ENCODE results near the gene DUSP16.

DUSP16 gene

GRCh38 chr12:12442548-12443071 is 120.1 kb downstream of the DUSP16 start:
- no peak for DNase-seq (ENCODE audit: extremely low read depth, low read depth)
- no peak for TF ChIP-seq CTCF (IDR thresholded peaks at IDR 0.05; ENCODE audit: low read depth, low read length)

- no peak for TF ChIP-seq CTCF (IDR thresholded peaks at IDR 0.05; ENCODE audit: low read depth, low read length)
- no peak for DNase-seq (ENCODE audit: extremely low read depth, low read depth)
These were observed 120.7 kb downstream of the DUSP16 start for GRCh38 chr12:12441843-12442461.

GRCh38 chr12:12441429-12441807 is 121.2 kb downstream of the DUSP16 start:
- DNase-seq (ENCODE audit: extremely low read depth, low read depth) = no peak
- no peak for TF ChIP-seq CTCF (IDR thresholded peaks at IDR 0.05; ENCODE audit: low read depth, low read length)

GRCh38 chr12:12440784-12441428 is 121.8 kb downstream of the DUSP16 start:
- no peak for TF ChIP-seq CTCF (IDR thresholded peaks at IDR 0.05; ENCODE audit: low read depth, low read length)
- no peak for DNase-seq (ENCODE audit: extremely low read depth, low read depth)

DNA sequence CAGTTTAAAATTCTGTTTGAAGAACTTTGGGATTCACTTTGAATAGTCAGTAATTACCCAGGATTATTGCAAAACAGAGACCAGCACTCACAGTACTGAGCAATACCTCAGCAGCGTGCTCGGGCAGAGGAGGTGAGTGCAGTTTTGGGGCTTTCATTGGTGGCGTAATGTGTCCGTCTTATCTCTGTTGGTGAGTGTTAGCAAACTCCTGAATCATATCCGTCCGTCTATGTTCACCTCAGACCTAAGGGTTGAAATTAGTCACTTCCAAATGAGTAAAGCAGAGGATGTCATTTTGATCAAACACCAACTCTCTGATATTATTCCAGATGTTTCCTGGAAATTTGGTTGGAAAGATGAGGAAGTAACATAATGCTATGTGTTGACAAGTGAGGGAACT is 123.0 kb downstream of the DUSP16 start:
- no peak for DNase-seq (ENCODE audit: extremely low read depth, low read depth)
- TF ChIP-seq CTCF (IDR thresholded peaks at IDR 0.05; ENCODE audit: low read depth, low read length) = no peak

DNA sequence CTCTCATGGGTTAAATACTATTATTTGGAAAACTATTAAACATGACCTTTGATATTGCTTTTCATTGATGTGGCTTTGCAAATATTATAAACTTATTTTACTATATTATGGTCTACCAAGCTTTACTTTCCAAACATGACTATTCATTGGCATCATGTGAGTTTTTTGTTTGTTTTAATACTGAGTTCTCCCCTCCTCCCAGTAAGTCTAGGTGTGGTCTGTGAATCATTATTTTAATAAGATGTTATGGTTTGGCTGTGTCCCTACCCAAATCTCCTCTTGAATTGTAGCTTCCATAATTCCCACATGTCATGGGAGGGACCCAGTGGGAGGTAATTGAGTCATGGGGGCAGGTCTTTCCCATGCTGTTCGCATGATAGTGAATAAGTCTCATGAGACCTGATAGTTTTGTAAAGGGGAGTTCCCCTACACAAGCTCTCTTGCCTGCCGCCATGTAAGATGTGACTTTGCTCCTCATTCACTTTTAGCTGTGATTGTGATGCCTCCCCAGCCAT is 125.8 kb downstream of the DUSP16 start:
- TF ChIP-seq CTCF (IDR thresholded peaks at IDR 0.05; ENCODE audit: low read depth, low read length) = no peak
- no peak for DNase-seq (ENCODE audit: extremely low read depth, low read depth)

- no peak for TF ChIP-seq CTCF (IDR thresholded peaks at IDR 0.05; ENCODE audit: low read depth, low read length)
- DNase-seq (ENCODE audit: extremely low read depth, low read depth) = no peak
These were observed 129.4 kb downstream of the DUSP16 start for GRCh38 chr12:12433203-12433731.
